HEK293 (cell line): ENCODE measurements around the gene AFF3.

ENCODE experiments used
- OSR2 ChIP-seq: fragments of 450-650 bp; formaldehyde crosslinking; IDR thresholded peaks from 2 replicates; pipeline ENCODE4 v1.5.1; 2016; ENCODE audit warnings: missing biosample characterization, missing genetic modification characterization
- TCF7L2 ChIP-seq: IDR thresholded peaks from 2 replicates; pipeline ENCODE4 v1.6.1; 2011; ENCODE audit warnings: low read depth, mild to moderate bottlenecking, inconsistent platforms, low read length, moderate library complexity, borderline replicate concordance
- ZNF140 ChIP-seq: fragments of 450-650 bp; formaldehyde crosslinking; IDR thresholded peaks from 2 replicates; pipeline ENCODE4 v1.5.1; 2016; ENCODE audit warnings: missing biosample characterization, missing genetic modification characterization
- ZNF26 ChIP-seq: fragments of 450-650 bp; formaldehyde crosslinking; IDR thresholded peaks from 2 replicates; pipeline ENCODE4 v1.5.1; 2016; ENCODE audit warnings: missing biosample characterization, missing genetic modification characterization
- ZNF473 ChIP-seq: fragments of 450-650 bp; formaldehyde crosslinking; IDR thresholded peaks from 2 replicates; pipeline ENCODE4 v1.5.1; 2017; ENCODE audit warnings: missing biosample characterization, missing genetic modification characterization
- ZNF501 ChIP-seq: fragments of 450-650 bp; formaldehyde crosslinking; IDR thresholded peaks from 2 replicates; pipeline ENCODE4 v1.5.1; 2016; ENCODE audit warnings: missing biosample characterization, missing genetic modification characterization
- ZNF521 ChIP-seq: fragments of 450-650 bp; formaldehyde crosslinking; IDR thresholded peaks from 2 replicates; pipeline ENCODE4 v1.5.1; 2017; ENCODE audit warnings: missing biosample characterization, mild to moderate bottlenecking, missing genetic modification characterization
- ZNF548 ChIP-seq: fragments of 450-650 bp; formaldehyde crosslinking; IDR thresholded peaks from 2 replicates; pipeline ENCODE4 v1.5.1; 2016; ENCODE audit warnings: missing biosample characterization, missing genetic modification characterization
- ZSCAN30 ChIP-seq: fragments of 450-650 bp; IDR thresholded peaks from 2 replicates; pipeline ENCODE4 v1.5.1; 2018; ENCODE audit warnings: missing biosample characterization, mild to moderate bottlenecking, missing genetic modification characterization, moderate library complexity
- TF ChIP-seq, protein P1 (sequence below): fragments of 450-650 bp; formaldehyde crosslinking; IDR thresholded peaks from 2 replicates; pipeline ENCODE4 v1.5.1; 2016; ENCODE audit warnings: missing biosample characterization, missing genetic modification characterization
- TF ChIP-seq, protein P2 (sequence below): fragments of 450-650 bp; formaldehyde crosslinking; IDR thresholded peaks from 2 replicates; pipeline ENCODE4 v1.5.1; 2016; ENCODE audit warnings: missing biosample characterization, missing genetic modification characterization
- TF ChIP-seq, protein P3 (sequence below): fragments of 450-650 bp; formaldehyde crosslinking; IDR thresholded peaks from 2 replicates; pipeline ENCODE4 v1.5.1; 2016; ENCODE audit warnings: missing biosample characterization, missing genetic modification characterization
- TF ChIP-seq, protein P4 (sequence below): fragments of 450-650 bp; formaldehyde crosslinking; IDR thresholded peaks from 2 replicates; pipeline ENCODE4 v1.5.1; 2016; ENCODE audit warnings: missing biosample characterization, missing genetic modification characterization

DNA sequence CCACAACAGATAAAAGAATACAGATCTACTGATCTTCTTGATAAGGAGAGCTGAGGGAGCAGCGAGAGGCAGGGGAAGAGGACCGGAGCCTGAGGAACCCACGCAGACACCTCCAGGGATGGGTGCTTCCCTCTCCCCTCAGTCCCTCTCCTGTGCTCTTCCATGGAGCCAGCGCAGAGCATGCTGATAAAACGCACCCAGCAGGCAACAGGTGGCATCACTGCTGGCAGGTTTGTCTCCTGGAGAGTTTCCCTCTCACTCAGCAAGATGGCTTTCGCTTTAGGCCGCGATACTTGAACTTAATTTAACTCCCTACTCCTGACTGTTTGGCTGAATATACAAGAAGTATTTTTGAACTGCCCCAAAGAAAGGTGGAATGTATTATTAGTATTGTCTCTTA, 489.5 kb downstream of the AFF3 start:
- TF ChIP-seq, protein P1, sequence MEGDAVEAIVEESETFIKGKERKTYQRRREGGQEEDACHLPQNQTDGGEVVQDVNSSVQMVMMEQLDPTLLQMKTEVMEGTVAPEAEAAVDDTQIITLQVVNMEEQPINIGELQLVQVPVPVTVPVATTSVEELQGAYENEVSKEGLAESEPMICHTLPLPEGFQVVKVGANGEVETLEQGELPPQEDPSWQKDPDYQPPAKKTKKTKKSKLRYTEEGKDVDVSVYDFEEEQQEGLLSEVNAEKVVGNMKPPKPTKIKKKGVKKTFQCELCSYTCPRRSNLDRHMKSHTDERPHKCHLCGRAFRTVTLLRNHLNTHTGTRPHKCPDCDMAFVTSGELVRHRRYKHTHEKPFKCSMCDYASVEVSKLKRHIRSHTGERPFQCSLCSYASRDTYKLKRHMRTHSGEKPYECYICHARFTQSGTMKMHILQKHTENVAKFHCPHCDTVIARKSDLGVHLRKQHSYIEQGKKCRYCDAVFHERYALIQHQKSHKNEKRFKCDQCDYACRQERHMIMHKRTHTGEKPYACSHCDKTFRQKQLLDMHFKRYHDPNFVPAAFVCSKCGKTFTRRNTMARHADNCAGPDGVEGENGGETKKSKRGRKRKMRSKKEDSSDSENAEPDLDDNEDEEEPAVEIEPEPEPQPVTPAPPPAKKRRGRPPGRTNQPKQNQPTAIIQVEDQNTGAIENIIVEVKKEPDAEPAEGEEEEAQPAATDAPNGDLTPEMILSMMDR (tag by site-specific recombination) = no peak
- TF ChIP-seq ZNF521 (no peak), OSR2 (tag by site-specific recombination) (no peak), ZNF501 (tag by site-specific recombination) (no peak), ZNF26 (tag by site-specific recombination) (no peak), TCF7L2 (no peak), ZNF140 (tag by site-specific recombination) (no peak), ZNF473 (tag by site-specific recombination) (no peak), ZSCAN30 (tag by site-specific recombination) (no peak), ZNF548 (tag by site-specific recombination) (no peak)
- TF ChIP-seq, protein P2, sequence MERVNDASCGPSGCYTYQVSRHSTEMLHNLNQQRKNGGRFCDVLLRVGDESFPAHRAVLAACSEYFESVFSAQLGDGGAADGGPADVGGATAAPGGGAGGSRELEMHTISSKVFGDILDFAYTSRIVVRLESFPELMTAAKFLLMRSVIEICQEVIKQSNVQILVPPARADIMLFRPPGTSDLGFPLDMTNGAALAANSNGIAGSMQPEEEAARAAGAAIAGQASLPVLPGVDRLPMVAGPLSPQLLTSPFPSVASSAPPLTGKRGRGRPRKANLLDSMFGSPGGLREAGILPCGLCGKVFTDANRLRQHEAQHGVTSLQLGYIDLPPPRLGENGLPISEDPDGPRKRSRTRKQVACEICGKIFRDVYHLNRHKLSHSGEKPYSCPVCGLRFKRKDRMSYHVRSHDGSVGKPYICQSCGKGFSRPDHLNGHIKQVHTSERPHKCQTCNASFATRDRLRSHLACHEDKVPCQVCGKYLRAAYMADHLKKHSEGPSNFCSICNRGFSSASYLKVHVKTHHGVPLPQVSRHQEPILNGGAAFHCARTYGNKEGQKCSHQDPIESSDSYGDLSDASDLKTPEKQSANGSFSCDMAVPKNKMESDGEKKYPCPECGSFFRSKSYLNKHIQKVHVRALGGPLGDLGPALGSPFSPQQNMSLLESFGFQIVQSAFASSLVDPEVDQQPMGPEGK (tag by site-specific recombination) = no peak
- TF ChIP-seq, protein P3, sequence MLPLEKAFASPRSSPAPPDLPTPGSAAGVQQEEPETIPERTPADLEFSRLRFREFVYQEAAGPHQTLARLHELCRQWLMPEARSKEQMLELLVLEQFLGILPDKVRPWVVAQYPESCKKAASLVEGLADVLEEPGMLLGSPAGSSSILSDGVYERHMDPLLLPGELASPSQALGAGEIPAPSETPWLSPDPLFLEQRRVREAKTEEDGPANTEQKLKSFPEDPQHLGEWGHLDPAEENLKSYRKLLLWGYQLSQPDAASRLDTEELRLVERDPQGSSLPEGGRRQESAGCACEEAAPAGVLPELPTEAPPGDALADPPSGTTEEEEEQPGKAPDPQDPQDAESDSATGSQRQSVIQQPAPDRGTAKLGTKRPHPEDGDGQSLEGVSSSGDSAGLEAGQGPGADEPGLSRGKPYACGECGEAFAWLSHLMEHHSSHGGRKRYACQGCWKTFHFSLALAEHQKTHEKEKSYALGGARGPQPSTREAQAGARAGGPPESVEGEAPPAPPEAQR = no peak
- TF ChIP-seq, protein P4, sequence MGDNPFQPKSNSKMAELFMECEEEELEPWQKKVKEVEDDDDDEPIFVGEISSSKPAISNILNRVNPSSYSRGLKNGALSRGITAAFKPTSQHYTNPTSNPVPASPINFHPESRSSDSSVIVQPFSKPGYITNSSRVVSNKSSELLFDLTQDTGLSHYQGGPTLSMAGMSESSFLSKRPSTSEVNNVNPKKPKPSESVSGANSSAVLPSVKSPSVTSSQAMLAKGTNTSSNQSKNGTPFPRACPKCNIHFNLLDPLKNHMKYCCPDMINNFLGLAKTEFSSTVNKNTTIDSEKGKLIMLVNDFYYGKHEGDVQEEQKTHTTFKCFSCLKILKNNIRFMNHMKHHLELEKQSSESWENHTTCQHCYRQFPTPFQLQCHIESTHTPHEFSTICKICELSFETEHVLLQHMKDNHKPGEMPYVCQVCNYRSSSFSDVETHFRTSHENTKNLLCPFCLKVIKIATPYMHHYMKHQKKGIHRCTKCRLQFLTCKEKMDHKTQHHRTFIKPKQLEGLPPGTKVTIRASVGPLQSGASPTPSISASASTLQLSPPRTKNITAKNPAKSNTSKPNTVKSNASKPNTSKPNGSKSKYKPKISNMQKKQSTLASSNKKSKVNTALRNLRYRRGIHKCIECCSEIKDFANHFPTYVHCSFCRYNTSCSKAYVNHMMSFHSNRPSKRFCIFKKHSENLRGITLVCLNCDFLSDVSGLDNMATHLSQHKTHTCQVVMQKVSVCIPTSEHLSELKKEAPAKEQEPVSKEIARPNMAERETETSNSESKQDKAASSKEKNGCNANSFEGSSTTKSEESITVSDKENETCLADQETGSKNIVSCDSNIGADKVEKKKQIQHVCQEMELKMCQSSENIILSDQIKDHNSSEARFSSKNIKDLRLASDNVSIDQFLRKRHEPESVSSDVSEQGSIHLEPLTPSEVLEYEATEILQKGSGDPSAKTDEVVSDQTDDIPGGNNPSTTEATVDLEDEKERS (tag by site-specific recombination) = no peak
